ENCODE data around the gene FRMPD4. TPM values are rescaled to one million over a fixed set of nuclear protein-coding genes. Genes with fewer than 3 reads are reported as not detected.

The FRMPD4 gene
- total and polyA plus RNA-seq, 12 donors: under 0.01 to 0.06 (median 0.02) TPM; not detected in 7

- H3K27ac ChIP-seq: no peak overlapping the region
- H3K27me3 ChIP-seq: peaks cover 5% of the 10 kb centered on the region
- H3K4me3 ChIP-seq: no peak overlapping the region
- DNase-seq: no peak
- H3K4me1 ChIP-seq (replicated peaks in 1 of 2): no peaks in the 10 kb centered on the region
- 57 to 82% (median 62%) methylated on average over 3 of the region's 3 CpGs for WGBS, 4 donors
- intact Hi-C loops (cut with DNase I): no loop called here
- no peaks in the 10 kb centered on the region for H3K36me3 ChIP-seq (replicated peaks in 1 of 2)
- TF ChIP-seq CTCF (IDR thresholded peaks at IDR 0.05) (no peak), POLR2A (IDR thresholded peaks at IDR 0.05) (no peak)
- no peaks in the 10 kb centered on the region for H3K9me3 ChIP-seq (replicated peaks in 1 of 3)
Observed at GRCh38 chrX:12758291-12758690, 620.0 kb downstream of the FRMPD4 start.

GRCh38 chrX:12767856-12768255 lies 629.6 kb downstream of the FRMPD4 start:
- Histone ChIP-seq H3K36me3 (replicated peaks in 1 of 2) (no peaks in the 10 kb centered on the region), H3K4me1 (replicated peaks in 1 of 2) (no peaks in the 10 kb centered on the region), H3K27me3 (peaks cover 27% of the 10 kb centered on the region), H3K4me3 (no peak overlapping the region), H3K9me3 (replicated peaks in 1 of 3) (no peaks in the 10 kb centered on the region), H3K27ac (no peak overlapping the region)
- TF ChIP-seq CTCF (IDR thresholded peaks at IDR 0.05) (no peak), POLR2A (IDR thresholded peaks at IDR 0.05) (no peak)
- 32 to 55% (median 48%) methylated on average over 2 of the region's 2 CpGs for WGBS, 4 donors
- no peak for DNase-seq
- intact Hi-C loops (cut with DNase I): no loop called here

- no peaks in the 10 kb centered on the region for H3K9me3 ChIP-seq (replicated peaks in 1 of 3)
- TF ChIP-seq POLR2A (IDR thresholded peaks at IDR 0.05): no peak
- TF ChIP-seq CTCF (IDR thresholded peaks at IDR 0.05): no peak
- H3K27me3 ChIP-seq: peaks cover 32% of the 10 kb centered on the region
- no peak for DNase-seq
- H3K36me3 ChIP-seq (replicated peaks in 1 of 2): no peaks in the 10 kb centered on the region
- H3K27ac ChIP-seq: no peak overlapping the region
- intact Hi-C loops (cut with DNase I): no loop called here
- 82 to 86% (median 83%) methylated on average over 4 of the region's 4 CpGs for WGBS, 4 donors
- no peak overlapping the region for H3K4me3 ChIP-seq
- H3K4me1 ChIP-seq (replicated peaks in 1 of 2): no peaks in the 10 kb centered on the region
Observed at GRCh38 chrX:12768491-12768890, 630.2 kb downstream of the FRMPD4 start.

GRCh38 chrX:12770440-12770839 lies 632.2 kb downstream of the FRMPD4 start:
- TF ChIP-seq CTCF (IDR thresholded peaks at IDR 0.05) (peak; percentile 16 to 65 (median 36)), POLR2A (IDR thresholded peaks at IDR 0.05) (no peak)
- intact Hi-C loops (cut with DNase I): no loop called here

More at GRCh38 chrX:12770440-12770839, 632.2 kb downstream of the FRMPD4 start:
- no peaks in the 10 kb centered on the region for H3K9me3 ChIP-seq (replicated peaks in 1 of 3)
- peaks cover 44% of the 10 kb centered on the region for H3K27me3 ChIP-seq
- no peaks in the 10 kb centered on the region for H3K36me3 ChIP-seq (replicated peaks in 1 of 2)
- H3K4me3 ChIP-seq: no peak overlapping the region
- no peak for DNase-seq
- H3K4me1 ChIP-seq (replicated peaks in 1 of 2): no peaks in the 10 kb centered on the region
- 23 to 51% (median 43%) methylated on average over 5 of the region's 5 CpGs for WGBS, 4 donors
- no peak overlapping the region for H3K27ac ChIP-seq

Data from adrenal gland (tissue), 12 donors.